H1 (cell line): Measurements from ENCODE around the gene DENND1A.

Experiments used
- CTCF ChIP-seq, 3 experiments: IDR thresholded peaks; 1 replicate in 2 of 3; 2 replicates in 1 of 3; pipeline versions ENCODE4 v1.5.1 to v1.6.1; 2011; ENCODE audit warnings: low read length in 3 of 3, mild to moderate bottlenecking in 3 of 3, inconsistent platforms in 2 of 3, low read depth in 1 of 3, moderate library complexity in 1 of 3; ENCODE audit not compliant: insufficient read depth in 1 of 3; ENCODE audit errors: control extremely low read depth in 1 of 3
- EZH2 ChIP-seq: fragments of 200-600 bp; sonication (generic); IDR thresholded peaks from 2 replicates; pipeline ENCODE4 v1.7.1; 2012; ENCODE audit warnings: low read depth, mild to moderate bottlenecking, moderate library complexity, low read length, inconsistent platforms; ENCODE audit not compliant: severe bottlenecking
- POLR2A ChIP-seq, 2 experiments: IDR thresholded peaks; 1 replicate in 1 of 2; 2 replicates in 1 of 2; pipeline ENCODE4 v1.6.1; 2011; ENCODE audit warnings: low read depth in 2 of 2, low read length in 2 of 2, mild to moderate bottlenecking in 2 of 2; ENCODE audit errors: control extremely low read depth in 1 of 2

- TF ChIP-seq EZH2 = no peak
- no peak for TF ChIP-seq POLR2A (IDR thresholded peaks at IDR 0.05; ENCODE audit: control extremely low read depth in 1 of 2, low read depth in 2 of 2, low read length in 2 of 2)
- TF ChIP-seq CTCF (IDR thresholded peaks at IDR 0.05; ENCODE audit: control extremely low read depth in 1 of 3, insufficient read depth in 1 of 3, low read depth in 1 of 3, low read length in 3 of 3) = no peak
Observed at GRCh38 chr9:123336449-123336848, 593.5 kb downstream of the DENND1A start.
